Fibroblast of gingiva (primary cell): ENCODE data around the gene ITGA11.
"Not testable (repeated sequence)": the region's sequence is repeated elsewhere in the genome, so short reads cannot be mapped to it uniquely, and the experiment has no call there.

Experiments
- DNase-seq: peaks from one replicate; pipeline ENCODE4 v3.0.0-alpha.2; 2011; ENCODE audit warnings: low read depth

Gene ITGA11

GRCh38 chr15:68423359-68424296 is 8.3 kb downstream of the ITGA11 start:
- DNase-seq: no peak

GRCh38 chr15:68422403-68423145 is 9.4 kb downstream of the ITGA11 start:
- DNase-seq: not testable (repeated sequence)

GRCh38 chr15:68421798-68422402 is 10.1 kb downstream of the ITGA11 start:
- DNase-seq: no peak

- DNase-seq: no peak
These were observed 10.8 kb downstream of the ITGA11 start for GRCh38 chr15:68421115-68421551.

GRCh38 chr15:68420186-68420684 is 11.7 kb downstream of the ITGA11 start:
- DNase-seq: no peak

- DNase-seq: no peak
These were observed 12.4 kb downstream of the ITGA11 start for GRCh38 chr15:68419301-68420175.

GRCh38 chr15:68418611-68419161 is 13.3 kb downstream of the ITGA11 start:
- DNase-seq: no peak

GRCh38 chr15:68417897-68418296 is 14.1 kb downstream of the ITGA11 start:
- DNase-seq: no peak

- DNase-seq: no peak
These were observed 14.9 kb downstream of the ITGA11 start for GRCh38 chr15:68417051-68417450.

GRCh38 chr15:68416158-68416535 is 15.8 kb downstream of the ITGA11 start:
- DNase-seq: no peak

- DNase-seq: no peak
These were observed 16.3 kb downstream of the ITGA11 start for GRCh38 chr15:68415501-68416157.

- DNase-seq: no peak
These were observed 16.9 kb downstream of the ITGA11 start for GRCh38 chr15:68415061-68415460.

- DNase-seq: no peak
These were observed 17.4 kb downstream of the ITGA11 start for GRCh38 chr15:68414591-68414990.

- DNase-seq: no peak
These were observed 17.8 kb downstream of the ITGA11 start for GRCh38 chr15:68414206-68414555.

- DNase-seq: no peak
These were observed 18.4 kb downstream of the ITGA11 start for GRCh38 chr15:68413363-68414205.

GRCh38 chr15:68412218-68412617 is 19.7 kb downstream of the ITGA11 start:
- DNase-seq: no peak

- DNase-seq: no peak
These were observed 20.2 kb downstream of the ITGA11 start for GRCh38 chr15:68411735-68412134.

GRCh38 chr15:68411343-68411675 is 20.7 kb downstream of the ITGA11 start:
- DNase-seq: no peak

- no peak for DNase-seq
These were observed 21.3 kb downstream of the ITGA11 start for GRCh38 chr15:68410466-68411342.
